Measurements from ENCODE around the gene DPP7. TPM values are rescaled to one million over a fixed set of nuclear protein-coding genes. Genes with fewer than 3 reads are reported as not detected.
A peak's percentile ranks its signal among the peaks of the same experiment; 100 is the strongest.
"Not testable (repeated sequence)": the region's sequence is repeated elsewhere in the genome, so short reads cannot be mapped to it uniquely, and the experiment has no call there.

The DPP7 gene
- total RNA-seq, 2 donors from 2014 or later: 20.1 to 30.6 TPM

DNA sequence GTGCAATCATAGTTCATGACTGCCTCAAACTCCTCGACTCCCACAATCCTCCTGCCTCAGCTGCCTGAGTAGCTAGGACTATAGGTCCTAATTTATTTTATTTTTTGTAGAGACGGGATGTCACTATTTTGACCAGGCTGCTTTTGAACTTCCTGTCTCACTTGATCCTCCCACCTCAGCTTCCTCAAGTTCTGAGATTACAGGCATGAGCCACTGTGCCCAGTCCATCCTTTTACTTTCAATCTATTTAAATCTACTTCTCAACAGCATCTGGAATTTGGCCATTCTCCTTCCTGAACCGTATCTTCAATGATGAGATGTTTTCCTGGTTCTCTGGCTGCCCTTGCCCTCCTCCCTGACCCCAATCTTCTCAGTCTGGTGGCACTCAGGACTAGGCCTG is 12.3 kb upstream of the DPP7 start:
- Histone ChIP-seq H3K27me3 (ENCODE audit: control insufficient read depth, insufficient read depth, low read length, poor library complexity, severe bottlenecking) (no peaks in the 10 kb centered on the region), H3K4me1 (ENCODE audit: control insufficient read depth, insufficient read depth, low read length) (peaks cover 10% of the 10 kb centered on the region), H3K36me3 (ENCODE audit: control insufficient read depth, insufficient read depth, low read length) (no peaks in the 10 kb centered on the region), H3K9me3 (ENCODE audit: control insufficient read depth, low read length) (no peaks in the 10 kb centered on the region), H3K9ac (ENCODE audit: extremely low read depth, low read length, poor library complexity, severe bottlenecking) (no peak overlapping the region), H3K4me3 (ENCODE audit: low read length) (no peak overlapping the region), H3K27ac (ENCODE audit: low read depth, low read length) (no peak overlapping the region)
- Mint-ChIP-seq H3K4me3 (no peak overlapping the region), H3K4me1 (peaks cover 17% of the 10 kb centered on the region), H3K27me3 (ENCODE audit: insufficient read depth) (peaks cover 11% of the 10 kb centered on the region), H3K27ac (peak overlapping the region; percentile 37), H3K9me3 (no peaks in the 10 kb centered on the region), H3K36me3 (ENCODE audit: low read depth) (peaks cover 2% of the 10 kb centered on the region)
- TF ChIP-seq, protein P1, sequence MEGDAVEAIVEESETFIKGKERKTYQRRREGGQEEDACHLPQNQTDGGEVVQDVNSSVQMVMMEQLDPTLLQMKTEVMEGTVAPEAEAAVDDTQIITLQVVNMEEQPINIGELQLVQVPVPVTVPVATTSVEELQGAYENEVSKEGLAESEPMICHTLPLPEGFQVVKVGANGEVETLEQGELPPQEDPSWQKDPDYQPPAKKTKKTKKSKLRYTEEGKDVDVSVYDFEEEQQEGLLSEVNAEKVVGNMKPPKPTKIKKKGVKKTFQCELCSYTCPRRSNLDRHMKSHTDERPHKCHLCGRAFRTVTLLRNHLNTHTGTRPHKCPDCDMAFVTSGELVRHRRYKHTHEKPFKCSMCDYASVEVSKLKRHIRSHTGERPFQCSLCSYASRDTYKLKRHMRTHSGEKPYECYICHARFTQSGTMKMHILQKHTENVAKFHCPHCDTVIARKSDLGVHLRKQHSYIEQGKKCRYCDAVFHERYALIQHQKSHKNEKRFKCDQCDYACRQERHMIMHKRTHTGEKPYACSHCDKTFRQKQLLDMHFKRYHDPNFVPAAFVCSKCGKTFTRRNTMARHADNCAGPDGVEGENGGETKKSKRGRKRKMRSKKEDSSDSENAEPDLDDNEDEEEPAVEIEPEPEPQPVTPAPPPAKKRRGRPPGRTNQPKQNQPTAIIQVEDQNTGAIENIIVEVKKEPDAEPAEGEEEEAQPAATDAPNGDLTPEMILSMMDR (conservative IDR thresholded peaks at IDR 0.05): no peak
- no peak for DNase-seq
- 90 to 92% methylated on average over 3 of the region's 3 CpGs for WGBS, 2 experiments (ENCODE audit: insufficient coverage in 1 of 2, insufficient read length in 1 of 2)

- H3K4me3 Mint-ChIP-seq; H3K36me3 ChIP-seq (ENCODE audit: control insufficient read depth, insufficient read depth, low read length); H3K4me1 ChIP-seq (ENCODE audit: control insufficient read depth, insufficient read depth, low read length); H3K9me3 ChIP-seq (ENCODE audit: control insufficient read depth, low read length); H3K27ac Mint-ChIP-seq; DNase-seq; H3K36me3 Mint-ChIP-seq (ENCODE audit: low read depth); H3K27me3 Mint-ChIP-seq (ENCODE audit: insufficient read depth); H3K27ac ChIP-seq (ENCODE audit: low read depth, low read length); H3K9me3 Mint-ChIP-seq; H3K4me3 ChIP-seq (ENCODE audit: low read length); H3K9ac ChIP-seq (ENCODE audit: extremely low read depth, low read length, poor library complexity, severe bottlenecking); H3K27me3 ChIP-seq (ENCODE audit: control insufficient read depth, insufficient read depth, low read length, poor library complexity, severe bottlenecking): not testable (repeated sequence)
- 96 to 97% methylated on average over 5 of the region's 5 CpGs for WGBS, 2 experiments (ENCODE audit: insufficient coverage in 1 of 2, insufficient read length in 1 of 2)
- H3K4me1 Mint-ChIP-seq: peaks cover 17% of the 10 kb centered on the region
Observed at GRCh38 chr9:137123952-137124462, 9.5 kb upstream of the DPP7 start.

GRCh38 chr9:137123468-137123837 is 8.9 kb upstream of the DPP7 start:
- no peak overlapping the region for H3K27ac ChIP-seq (ENCODE audit: low read depth, low read length)
- H3K27me3 Mint-ChIP-seq (ENCODE audit: insufficient read depth): peaks cover 3% of the 10 kb centered on the region
- TF ChIP-seq, protein P1 (conservative IDR thresholded peaks at IDR 0.05): no peak
- peaks cover 6% of the 10 kb centered on the region for H3K4me1 ChIP-seq (ENCODE audit: control insufficient read depth, insufficient read depth, low read length)
- H3K4me3 Mint-ChIP-seq: no peak overlapping the region
- no peaks in the 10 kb centered on the region for H3K9me3 ChIP-seq (ENCODE audit: control insufficient read depth, low read length)
- 87 to 93% methylated on average over 4 to 5 of the region's 5 CpGs for WGBS, 2 experiments (ENCODE audit: insufficient coverage in 1 of 2, insufficient read length in 1 of 2)
- no peak overlapping the region for H3K27ac Mint-ChIP-seq
- no peaks in the 10 kb centered on the region for H3K27me3 ChIP-seq (ENCODE audit: control insufficient read depth, insufficient read depth, low read length, poor library complexity, severe bottlenecking)
- H3K36me3 Mint-ChIP-seq (ENCODE audit: low read depth): peaks cover 2% of the 10 kb centered on the region
- H3K9ac ChIP-seq (ENCODE audit: extremely low read depth, low read length, poor library complexity, severe bottlenecking): no peak overlapping the region
- peaks cover 12% of the 10 kb centered on the region for H3K4me1 Mint-ChIP-seq
- no peak for DNase-seq
- peaks cover 7% of the 10 kb centered on the region for H3K9me3 Mint-ChIP-seq
- H3K4me3 ChIP-seq (ENCODE audit: low read length): no peak overlapping the region
- H3K36me3 ChIP-seq (ENCODE audit: control insufficient read depth, insufficient read depth, low read length): no peaks in the 10 kb centered on the region

DNA sequence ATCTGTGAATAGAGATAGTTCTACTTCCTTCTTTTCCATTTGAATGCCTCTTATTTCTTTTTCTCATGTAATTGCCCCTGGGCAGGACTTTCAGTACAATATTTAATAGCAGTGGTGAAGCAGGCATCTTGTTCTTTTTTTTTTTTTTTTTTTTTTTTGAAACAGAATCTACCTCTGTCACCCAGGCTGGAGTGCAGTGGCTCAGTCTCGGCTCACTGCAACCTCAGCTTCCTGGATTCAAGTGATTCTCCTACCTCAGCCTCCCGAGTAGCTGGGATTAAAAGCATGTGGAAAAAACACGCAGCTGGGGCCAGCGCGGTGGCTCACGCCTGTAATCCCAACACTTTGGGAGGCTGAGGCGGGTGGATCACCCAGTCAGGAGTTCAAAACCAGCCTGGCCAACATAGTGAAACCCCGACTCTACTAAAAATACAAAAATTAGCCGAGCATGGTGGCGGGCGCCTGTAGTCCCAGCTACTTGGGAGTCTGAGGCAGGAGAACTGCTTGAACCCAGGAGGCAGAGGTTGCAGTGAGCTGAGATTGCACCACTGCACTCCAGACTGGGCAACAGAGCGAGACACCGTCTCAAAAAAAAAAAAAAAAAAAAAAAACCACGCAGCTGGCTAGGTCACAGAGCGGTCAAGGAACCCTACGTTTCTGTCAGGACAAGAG is 8.4 kb upstream of the DPP7 start:
- not testable (repeated sequence) for H3K9me3 ChIP-seq (ENCODE audit: control insufficient read depth, low read length); H3K27me3 ChIP-seq (ENCODE audit: control insufficient read depth, insufficient read depth, low read length, poor library complexity, severe bottlenecking); H3K9me3 Mint-ChIP-seq; H3K4me1 Mint-ChIP-seq; H3K36me3 Mint-ChIP-seq (ENCODE audit: low read depth); H3K27ac Mint-ChIP-seq; H3K27ac ChIP-seq (ENCODE audit: low read depth, low read length); H3K4me3 ChIP-seq (ENCODE audit: low read length); H3K36me3 ChIP-seq (ENCODE audit: control insufficient read depth, insufficient read depth, low read length); H3K9ac ChIP-seq (ENCODE audit: extremely low read depth, low read length, poor library complexity, severe bottlenecking); H3K4me1 ChIP-seq (ENCODE audit: control insufficient read depth, insufficient read depth, low read length); DNase-seq; H3K27me3 Mint-ChIP-seq (ENCODE audit: insufficient read depth); H3K4me3 Mint-ChIP-seq
- 89 to 93% methylated on average over 12 to 15 of the region's 16 CpGs for WGBS, 2 experiments (ENCODE audit: insufficient coverage in 1 of 2, insufficient read length in 1 of 2)

- WGBS, 2 experiments (ENCODE audit: insufficient coverage in 1 of 2, insufficient read length in 1 of 2): 82 to 87% methylated on average over 12 to 21 of the region's 25 CpGs
- H3K27ac ChIP-seq (ENCODE audit: low read depth, low read length); H3K4me1 Mint-ChIP-seq; H3K9me3 Mint-ChIP-seq; H3K36me3 ChIP-seq (ENCODE audit: control insufficient read depth, insufficient read depth, low read length); H3K27me3 ChIP-seq (ENCODE audit: control insufficient read depth, insufficient read depth, low read length, poor library complexity, severe bottlenecking); DNase-seq; H3K27me3 Mint-ChIP-seq (ENCODE audit: insufficient read depth); H3K4me3 Mint-ChIP-seq; H3K27ac Mint-ChIP-seq; H3K36me3 Mint-ChIP-seq (ENCODE audit: low read depth); H3K4me1 ChIP-seq (ENCODE audit: control insufficient read depth, insufficient read depth, low read length); H3K9ac ChIP-seq (ENCODE audit: extremely low read depth, low read length, poor library complexity, severe bottlenecking); H3K4me3 ChIP-seq (ENCODE audit: low read length); H3K9me3 ChIP-seq (ENCODE audit: control insufficient read depth, low read length): not testable (repeated sequence)
Observed at GRCh38 chr9:137121927-137122795, 7.6 kb upstream of the DPP7 start.
